Astrocyte of the spinal cord (primary cell): ENCODE results near the gene EDNRA.

ENCODE experiments used
- DNase-seq: peaks from one replicate; pipeline ENCODE4 v3.0.0; 2011; ENCODE audit warnings: low read depth, low spot score
- H3K4me3 ChIP-seq: 2 replicates; pipeline ENCODE4 v1.5.1; 2011; ENCODE audit warnings: low read depth, mild to moderate bottlenecking, low read length, moderate library complexity
- CTCF ChIP-seq: IDR thresholded peaks from 2 replicates; pipeline ENCODE4 v1.5.1; 2012; ENCODE audit warnings: low read depth, mild to moderate bottlenecking, low read length, inconsistent platforms
- in situ Hi-C: cut with HindIII; loops from 2 replicates; pipeline ENCODE4 v1.10.0; 2017; ENCODE audit warnings: low sequenced_read_pairs

The EDNRA gene

GRCh38 chr4:147463065-147463464 is 17.8 kb upstream of the EDNRA start:
- no peak overlapping the region for H3K4me3 ChIP-seq
- no peak for DNase-seq
- no peak for TF ChIP-seq CTCF
- in situ Hi-C loops, result no loop called here

GRCh38 chr4:147465461-147465860 is 15.4 kb upstream of the EDNRA start:
- DNase-seq, result no peak
- no peak overlapping the region for H3K4me3 ChIP-seq
- in situ Hi-C loops, result no loop called here
- no peak for TF ChIP-seq CTCF

GRCh38 chr4:147477439-147477838 is 3.5 kb upstream of the EDNRA start:
- no peak for TF ChIP-seq CTCF
- in situ Hi-C loops, result no loop called here
- no peak for DNase-seq
- no peak overlapping the region for H3K4me3 ChIP-seq

- no peak for TF ChIP-seq CTCF
- H3K4me3 ChIP-seq, result no peak overlapping the region
- DNase-seq, result no peak
- in situ Hi-C loops, result no loop called here
These were observed 1.5 kb upstream of the EDNRA start for GRCh38 chr4:147479376-147479775.

GRCh38 chr4:147479786-147480185 is 1.1 kb upstream of the EDNRA start:
- in situ Hi-C loops, result no loop called here
- H3K4me3 ChIP-seq, result no peak overlapping the region
- TF ChIP-seq CTCF, result no peak
- peak; percentile 82 for DNase-seq

- H3K4me3 ChIP-seq, result peak overlapping the region; percentile 59
These were observed 401 bp upstream of the EDNRA start for GRCh38 chr4:147480502-147480890.

More at GRCh38 chr4:147480502-147480890, 401 bp upstream of the EDNRA start:
- in situ Hi-C loops, result no loop called here
- DNase-seq, result no peak
- TF ChIP-seq CTCF, result no peak
